Gastrocnemius medialis (tissue), 4 donors: Measurements from ENCODE around the gene SULF2. TPM values are rescaled to one million over a fixed set of nuclear protein-coding genes. Genes with fewer than 3 reads are reported as not detected.

Experiments
- ATAC-seq, 2 donors: fragments of 150-250 bp; one replicate each; pipeline ENCODE4 v1.9.1; 2016
- DNase-seq, 2 donors: peaks; one replicate each; pipeline ENCODE4 v3.0.0-alpha.2; 2019
- H3K27ac ChIP-seq, 4 donors: fragments of 200-600 bp; sonication (generic); 1 replicate in 1 of 4; 2 replicates in 3 of 4; pipeline ENCODE4 v1.5.1; 2016 to 2018; ENCODE audit warnings: mild to moderate bottlenecking in 2 of 4, moderate library complexity in 1 of 4
- H3K27me3 ChIP-seq, 3 donors: fragments of 200-600 bp; sonication (generic) in 2 of 3; 1 replicate in 1 of 3; 2 replicates in 2 of 3; pipeline versions ENCODE4 v1.5.1 to v1.6.0; 2016 to 2019; ENCODE audit warnings: mild to moderate bottlenecking in 1 of 3, moderate library complexity in 1 of 3
- H3K36me3 ChIP-seq, 2 donors: fragments of 200-600 bp; sonication (generic) in 1 of 2; one replicate each; pipeline ENCODE4 v1.5.1; 2017 to 2018
- H3K4me1 ChIP-seq, 2 donors: fragments of 200-600 bp; sonication (generic) in 1 of 2; one replicate each; pipeline ENCODE4 v1.5.1; 2016 to 2017; ENCODE audit warnings: mild to moderate bottlenecking in 2 of 2
- H3K4me3 ChIP-seq, 4 donors: fragments of 200-600 bp; sonication (generic) in 3 of 4; 1 replicate in 1 of 4; 2 replicates in 3 of 4; pipeline ENCODE4 v1.5.1; 2016 to 2019; ENCODE audit warnings: mild to moderate bottlenecking in 2 of 4
- H3K9me3 ChIP-seq, 3 donors: fragments of 200-600 bp; sonication (generic) in 2 of 3; 1 replicate in 1 of 3; 2 replicates in 2 of 3; pipeline ENCODE4 v1.5.1; 2016 to 2019
- POLR2A ChIP-seq, 2 donors: fragments of 450-650 bp; IDR thresholded peaks; one replicate each; pipeline ENCODE4 v1.6.1; 2017; ENCODE audit warnings: antibody characterized with exemption in 2 of 2, mild to moderate bottlenecking in 2 of 2, moderate library complexity in 2 of 2
- in situ Hi-C, 4 donors: fragments of 200-750 bp; cut with MboI; loops; one replicate each; pipeline versions ENCODE4 v1.15.0 to v1.8.0; 2017; ENCODE audit warnings: low sequenced_read_pairs in 4 of 4
- intact Hi-C: fragments of 100-400 bp; cut with DNase I; formaldehyde crosslinking; loops from one replicate; pipeline ENCODE4 v1.15.1; 2023; ENCODE audit warnings: low total_unique reads
- total RNA-seq, 4 donors: library from RNA; depleted of rRNA; stranded (reverse); fragments of >200 nt; gene quantifications; one replicate each; pipeline versions ENCODE4 v1.1.0 to v1.2.3, GENCODE V29; 2016
- TF ChIP-seq, protein P1 (sequence below), 5 experiments: fragments of 450-650 bp in 3 of 5; fragments of 200-600 bp in 2 of 5; sonication (generic) in 2 of 5; IDR thresholded peaks in 4 of 5; conservative IDR thresholded peaks in 1 of 5; 1 replicate in 4 of 5; 2 replicates in 1 of 5; pipeline ENCODE4 v1.5.1; 2016 to 2019; ENCODE audit warnings: antibody characterized with exemption in 5 of 5, mild to moderate bottlenecking in 3 of 5, moderate library complexity in 3 of 5

Gene SULF2
- total RNA-seq, 4 donors from 2014 or later: 9.8 to 18.8 (median 16.8) TPM

- intact Hi-C loops: loop anchor here (1.0 kb wide), 1 partner anchor 959 kb away; no protein-coding TSS in a partner anchor
- in situ Hi-C loops: no loop called here
- Histone ChIP-seq H3K36me3 (no peaks in the 10 kb centered on the region), H3K4me1 (no peaks in the 10 kb centered on the region), H3K4me3 (no peak overlapping the region), H3K9me3 (no peaks in the 10 kb centered on the region), H3K27me3 (no peaks in the 10 kb centered on the region), H3K27ac (no peak overlapping the region)
- no peak for TF ChIP-seq POLR2A (IDR thresholded peaks at IDR 0.05)
- TF ChIP-seq, protein P1, sequence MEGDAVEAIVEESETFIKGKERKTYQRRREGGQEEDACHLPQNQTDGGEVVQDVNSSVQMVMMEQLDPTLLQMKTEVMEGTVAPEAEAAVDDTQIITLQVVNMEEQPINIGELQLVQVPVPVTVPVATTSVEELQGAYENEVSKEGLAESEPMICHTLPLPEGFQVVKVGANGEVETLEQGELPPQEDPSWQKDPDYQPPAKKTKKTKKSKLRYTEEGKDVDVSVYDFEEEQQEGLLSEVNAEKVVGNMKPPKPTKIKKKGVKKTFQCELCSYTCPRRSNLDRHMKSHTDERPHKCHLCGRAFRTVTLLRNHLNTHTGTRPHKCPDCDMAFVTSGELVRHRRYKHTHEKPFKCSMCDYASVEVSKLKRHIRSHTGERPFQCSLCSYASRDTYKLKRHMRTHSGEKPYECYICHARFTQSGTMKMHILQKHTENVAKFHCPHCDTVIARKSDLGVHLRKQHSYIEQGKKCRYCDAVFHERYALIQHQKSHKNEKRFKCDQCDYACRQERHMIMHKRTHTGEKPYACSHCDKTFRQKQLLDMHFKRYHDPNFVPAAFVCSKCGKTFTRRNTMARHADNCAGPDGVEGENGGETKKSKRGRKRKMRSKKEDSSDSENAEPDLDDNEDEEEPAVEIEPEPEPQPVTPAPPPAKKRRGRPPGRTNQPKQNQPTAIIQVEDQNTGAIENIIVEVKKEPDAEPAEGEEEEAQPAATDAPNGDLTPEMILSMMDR (IDR thresholded peaks at IDR 0.05 in 4 of 5, conservative IDR thresholded peaks at IDR 0.05 in 1 of 5): no peak
- ATAC-seq (peak in 1 of 2 donors; percentile 5), DNase-seq (no peak)
Measured at GRCh38 chr20:47662483-47663353, 122.6 kb downstream of the SULF2 start.

GRCh38 chr20:47661714-47662113, 123.6 kb downstream of the SULF2 start:
- ATAC-seq (no peak), DNase-seq (no peak)
- H3K27ac ChIP-seq: no peak overlapping the region
- intact Hi-C loops (no loop called here), in situ Hi-C loops (no loop called here)
- no peaks in the 10 kb centered on the region for H3K4me1 ChIP-seq
- no peaks in the 10 kb centered on the region for H3K9me3 ChIP-seq
- TF ChIP-seq, protein P1 (IDR thresholded peaks at IDR 0.05 in 4 of 5, conservative IDR thresholded peaks at IDR 0.05 in 1 of 5): no peak
- no peak for TF ChIP-seq POLR2A (IDR thresholded peaks at IDR 0.05)
- H3K27me3 ChIP-seq: no peaks in the 10 kb centered on the region
- H3K4me3 ChIP-seq: no peak overlapping the region
- no peaks in the 10 kb centered on the region for H3K36me3 ChIP-seq

GRCh38 chr20:47660983-47661700, 124.1 kb downstream of the SULF2 start:
- ATAC-seq (no peak), DNase-seq (no peak)
- no peak overlapping the region for H3K4me3 ChIP-seq
- no peaks in the 10 kb centered on the region for H3K4me1 ChIP-seq
- no peak overlapping the region for H3K27ac ChIP-seq
- no peaks in the 10 kb centered on the region for H3K36me3 ChIP-seq
- H3K9me3 ChIP-seq: no peaks in the 10 kb centered on the region
- in situ Hi-C loops: no loop called here
- TF ChIP-seq, protein P1 (IDR thresholded peaks at IDR 0.05 in 4 of 5, conservative IDR thresholded peaks at IDR 0.05 in 1 of 5): no peak
- no peak for TF ChIP-seq POLR2A (IDR thresholded peaks at IDR 0.05)
- no peaks in the 10 kb centered on the region for H3K27me3 ChIP-seq
- intact Hi-C loops: no loop called here

DNA sequence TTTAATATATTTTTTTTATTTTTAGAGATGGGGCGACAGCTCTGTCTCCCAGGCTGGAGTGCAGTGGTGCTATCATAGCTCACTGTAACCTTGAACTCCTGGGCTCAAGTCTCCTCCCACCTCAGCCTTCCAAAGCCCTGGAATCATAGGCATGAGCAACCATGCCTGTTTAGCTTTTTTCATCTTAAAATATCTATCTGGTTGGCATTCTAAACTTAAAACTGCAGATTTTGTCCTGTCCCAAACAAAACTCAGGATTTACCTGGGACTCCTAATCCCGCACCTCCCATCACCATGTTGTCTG, 124.7 kb downstream of the SULF2 start:
- Histone ChIP-seq H3K36me3 (peaks cover 0 to 4% of the 10 kb centered on the region in 2 donors), H3K4me3 (no peak overlapping the region), H3K9me3 (no peaks in the 10 kb centered on the region), H3K27me3 (no peaks in the 10 kb centered on the region), H3K4me1 (no peaks in the 10 kb centered on the region), H3K27ac (no peak overlapping the region)
- intact Hi-C loops (no loop called here), in situ Hi-C loops (no loop called here)
- DNase-seq (no peak), ATAC-seq (no peak)
- TF ChIP-seq, protein P1 (IDR thresholded peaks at IDR 0.05 in 4 of 5, conservative IDR thresholded peaks at IDR 0.05 in 1 of 5): no peak
- no peak for TF ChIP-seq POLR2A (IDR thresholded peaks at IDR 0.05)
